Stimulated activated CD4-positive, alpha-beta T cell treated with anti-CD3 and anti-CD28 coated beads, Interleukin-4, amount 100 ng/mL, for 24 hours (primary cell): Measurements from ENCODE around the gene ODC1.

ENCODE experiments used
- DNase-seq: peaks from one replicate; pipeline ENCODE4 v3.0.0-alpha.2; 2020

Gene ODC1

GRCh38 chr2:10433264-10433946, 14.7 kb downstream of the ODC1 start:
- DNase-seq: no peak

GRCh38 chr2:10432311-10433181, 15.6 kb downstream of the ODC1 start:
- DNase-seq: no peak

GRCh38 chr2:10431797-10432196, 16.3 kb downstream of the ODC1 start:
- DNase-seq: no peak

- no peak for DNase-seq
Measured at GRCh38 chr2:10430886-10431622, 17.1 kb downstream of the ODC1 start.

GRCh38 chr2:10428924-10429323, 19.2 kb downstream of the ODC1 start:
- no peak for DNase-seq

- DNase-seq: no peak
Measured at GRCh38 chr2:10428355-10428754, 19.8 kb downstream of the ODC1 start.

GRCh38 chr2:10427618-10427949, 20.5 kb downstream of the ODC1 start:
- DNase-seq: no peak

- DNase-seq: no peak
Measured at GRCh38 chr2:10426726-10427617, 21.2 kb downstream of the ODC1 start.

- DNase-seq: no peak
Measured at GRCh38 chr2:10425699-10426098, 22.4 kb downstream of the ODC1 start.

- no peak for DNase-seq
Measured at GRCh38 chr2:10424916-10425505, 23.1 kb downstream of the ODC1 start.

GRCh38 chr2:10424051-10424450, 24.1 kb downstream of the ODC1 start:
- DNase-seq: no peak

GRCh38 chr2:10423400-10423774, 24.7 kb downstream of the ODC1 start:
- no peak for DNase-seq

- no peak for DNase-seq
Measured at GRCh38 chr2:10422732-10423399, 25.3 kb downstream of the ODC1 start.

- DNase-seq: no peak
Measured at GRCh38 chr2:10422251-10422650, 25.9 kb downstream of the ODC1 start.

GRCh38 chr2:10419553-10420257, 28.4 kb downstream of the ODC1 start:
- no peak for DNase-seq

GRCh38 chr2:10417551-10418335, 30.4 kb downstream of the ODC1 start:
- no peak for DNase-seq

GRCh38 chr2:10415640-10416039, 32.5 kb downstream of the ODC1 start:
- no peak for DNase-seq

GRCh38 chr2:10415048-10415447, 33.1 kb downstream of the ODC1 start:
- DNase-seq: no peak

GRCh38 chr2:10414591-10414990, 33.5 kb downstream of the ODC1 start:
- DNase-seq: no peak

GRCh38 chr2:10413991-10414451, 34.1 kb downstream of the ODC1 start:
- no peak for DNase-seq
